Natural killer cell treated with Interleukin-12 subunit alpha and Interleukin-12 subunit beta and Interleukin-15 and Interleukin-18, amount 100 ng/mL, for 72 hours (primary cell): Measurements from ENCODE around the gene KIF13A. TPM values are rescaled to one million over a fixed set of nuclear protein-coding genes. Genes with fewer than 3 reads are reported as not detected.
A peak's percentile ranks its signal among the peaks of the same experiment; 100 is the strongest.

Experiments used
- ATAC-seq, 2 donors: fragments of 150-1000 bp; cut with Tn5 transposase in 1 of 2; sonication (Bioruptor Pico), chemical (Tn5 transposase) in 1 of 2; 2 replicates each; pipeline ENCODE4 v1.10.0; 2021
- DNase-seq: peaks from one replicate; pipeline ENCODE4 v3.0.0; 2022; ENCODE audit warnings: low spot score
- H3K27ac Mint-ChIP-seq, 2 donors: 1 replicate in 1 of 2; 2 replicates in 1 of 2; pipeline ENCODE4 v1.8.0; 2022; ENCODE audit warnings: mixed read lengths in 2 of 2, mild to moderate bottlenecking in 1 of 2, moderate library complexity in 1 of 2
- H3K27me3 Mint-ChIP-seq, 2 donors: 1 replicate in 1 of 2; 2 replicates in 1 of 2; pipeline ENCODE4 v1.8.0; 2022; ENCODE audit warnings: mixed read lengths in 2 of 2
- H3K36me3 Mint-ChIP-seq: one replicate; pipeline ENCODE4 v1.8.0; 2022; ENCODE audit warnings: mixed read lengths
- H3K4me1 Mint-ChIP-seq, 2 donors: 1 replicate in 1 of 2; 2 replicates in 1 of 2; pipeline ENCODE4 v1.8.0; 2022; ENCODE audit warnings: low read depth in 2 of 2, mixed read lengths in 2 of 2, mild to moderate bottlenecking in 1 of 2
- H3K4me3 Mint-ChIP-seq: one replicate; pipeline ENCODE4 v1.8.0; 2022; ENCODE audit warnings: mixed read lengths
- H3K9me3 Mint-ChIP-seq: 2 replicates; pipeline ENCODE4 v1.8.0; 2022; ENCODE audit warnings: mixed read lengths
- total RNA-seq, 2 donors: library from RNA; stranded (reverse); gene quantifications; one replicate each; pipeline ENCODE4 v1.2.3, GENCODE V29; 2022

KIF13A gene
- total RNA-seq, 2 donors from 2014 or later: 8.2 to 33.6 TPM

GRCh38 chr6:17907406-17908229, 79.8 kb downstream of the KIF13A start:
- H3K27me3 Mint-ChIP-seq: peaks cover 4 to 10% of the 10 kb centered on the region in 2 donors
- peaks cover 33 to 37% of the 10 kb centered on the region in 2 donors for H3K4me1 Mint-ChIP-seq
- no peaks in the 10 kb centered on the region for H3K36me3 Mint-ChIP-seq
- peaks cover 4% of the 10 kb centered on the region for H3K9me3 Mint-ChIP-seq
- ATAC-seq (peak; percentile 98 to 99), DNase-seq (peak; percentile 90)
- H3K27ac Mint-ChIP-seq: peak overlapping the region; percentile 87 to 92
- peak overlapping the region; percentile 72 for H3K4me3 Mint-ChIP-seq

GRCh38 chr6:17905611-17906592, 81.5 kb downstream of the KIF13A start:
- ATAC-seq (no peak), DNase-seq (no peak)
- peak overlapping the region; percentile 30 for H3K4me3 Mint-ChIP-seq
- peaks cover 4% of the 10 kb centered on the region for H3K9me3 Mint-ChIP-seq
- peak overlapping the region; percentile 87 to 92 for H3K27ac Mint-ChIP-seq
- H3K4me1 Mint-ChIP-seq: peaks cover 33 to 40% of the 10 kb centered on the region in 2 donors
- H3K27me3 Mint-ChIP-seq: peaks cover 4 to 14% of the 10 kb centered on the region in 2 donors
- no peaks in the 10 kb centered on the region for H3K36me3 Mint-ChIP-seq

GRCh38 chr6:17904491-17905120, 82.8 kb downstream of the KIF13A start:
- H3K36me3 Mint-ChIP-seq: no peaks in the 10 kb centered on the region
- DNase-seq (no peak), ATAC-seq (no peak)
- H3K4me3 Mint-ChIP-seq: no peak overlapping the region
- peak overlapping the region; percentile 27 to 92 for H3K27ac Mint-ChIP-seq
- H3K4me1 Mint-ChIP-seq: peaks cover 33 to 47% of the 10 kb centered on the region in 2 donors
- peaks cover 4% of the 10 kb centered on the region for H3K9me3 Mint-ChIP-seq
- H3K27me3 Mint-ChIP-seq: peaks cover 4 to 14% of the 10 kb centered on the region in 2 donors

GRCh38 chr6:17902974-17903373, 84.5 kb downstream of the KIF13A start:
- Mint-ChIP-seq H3K9me3 (peaks cover under 1% of the 10 kb centered on the region), H3K27me3 (peaks cover 4 to 17% of the 10 kb centered on the region in 2 donors), H3K27ac (peak overlapping the region in 1 of 2 donors; percentile 61), H3K4me1 (peaks cover 23 to 38% of the 10 kb centered on the region in 2 donors), H3K4me3 (no peak overlapping the region), H3K36me3 (peaks cover under 1% of the 10 kb centered on the region)
- no peak for ATAC-seq
- DNase-seq: no peak

GRCh38 chr6:17901493-17901892, 85.9 kb downstream of the KIF13A start:
- H3K9me3 Mint-ChIP-seq: peaks cover 5% of the 10 kb centered on the region
- no peak overlapping the region for H3K4me3 Mint-ChIP-seq
- ATAC-seq: no peak
- peaks cover 9 to 28% of the 10 kb centered on the region in 2 donors for H3K4me1 Mint-ChIP-seq
- H3K36me3 Mint-ChIP-seq: peaks cover 9% of the 10 kb centered on the region
- H3K27me3 Mint-ChIP-seq: peaks cover 5 to 21% of the 10 kb centered on the region in 2 donors
- no peak overlapping the region for H3K27ac Mint-ChIP-seq
- DNase-seq: no peak

- Mint-ChIP-seq H3K36me3 (peaks cover 22% of the 10 kb centered on the region), H3K27me3 (peaks cover 5 to 21% of the 10 kb centered on the region in 2 donors), H3K27ac (peak overlapping the region in 1 of 2 donors; percentile 84), H3K9me3 (peaks cover 15% of the 10 kb centered on the region), H3K4me3 (no peak overlapping the region), H3K4me1 (peaks cover 0 to 20% of the 10 kb centered on the region in 2 donors)
- ATAC-seq (peak in 1 of 2 donors; percentile 78), DNase-seq (peak; percentile 62)
Measured at GRCh38 chr6:17900011-17900410, 87.4 kb downstream of the KIF13A start.

- ATAC-seq (no peak), DNase-seq (no peak)
Measured at GRCh38 chr6:17899491-17899890, 87.9 kb downstream of the KIF13A start.

GRCh38 chr6:17897681-17898080, 89.8 kb downstream of the KIF13A start:
- DNase-seq: no peak
- Mint-ChIP-seq H3K4me3 (no peak overlapping the region), H3K36me3 (peaks cover 25% of the 10 kb centered on the region), H3K4me1 (peaks cover 0 to 17% of the 10 kb centered on the region in 2 donors), H3K9me3 (peaks cover 15% of the 10 kb centered on the region), H3K27me3 (peaks cover 2 to 11% of the 10 kb centered on the region in 2 donors), H3K27ac (peak overlapping the region in 1 of 2 donors; percentile 72)
- ATAC-seq: no peak

More at GRCh38 chr6:17899491-17899890, 87.9 kb downstream of the KIF13A start:
- peaks cover 25% of the 10 kb centered on the region for H3K36me3 Mint-ChIP-seq
- no peak overlapping the region for H3K4me3 Mint-ChIP-seq
- H3K27ac Mint-ChIP-seq: peak overlapping the region in 1 of 2 donors; percentile 84
- peaks cover 15% of the 10 kb centered on the region for H3K9me3 Mint-ChIP-seq
- H3K27me3 Mint-ChIP-seq: peaks cover 5 to 21% of the 10 kb centered on the region in 2 donors
- peaks cover 0 to 20% of the 10 kb centered on the region in 2 donors for H3K4me1 Mint-ChIP-seq

GRCh38 chr6:17894905-17895304, 92.5 kb downstream of the KIF13A start:
- Mint-ChIP-seq H3K27ac (no peak overlapping the region), H3K36me3 (peaks cover 33% of the 10 kb centered on the region), H3K27me3 (peaks cover 2 to 16% of the 10 kb centered on the region in 2 donors)

GRCh38 chr6:17894191-17894590, 93.2 kb downstream of the KIF13A start:
- no peak overlapping the region for H3K27ac Mint-ChIP-seq
- peaks cover 2 to 16% of the 10 kb centered on the region in 2 donors for H3K27me3 Mint-ChIP-seq
- peaks cover 0 to 10% of the 10 kb centered on the region in 2 donors for H3K4me1 Mint-ChIP-seq
- no peak for DNase-seq
- peaks cover 33% of the 10 kb centered on the region for H3K36me3 Mint-ChIP-seq
- no peak for ATAC-seq
- peaks cover 15% of the 10 kb centered on the region for H3K9me3 Mint-ChIP-seq
- H3K4me3 Mint-ChIP-seq: no peak overlapping the region

More at GRCh38 chr6:17894905-17895304, 92.5 kb downstream of the KIF13A start:
- no peak for ATAC-seq
- Mint-ChIP-seq H3K4me1 (peaks cover 0 to 11% of the 10 kb centered on the region in 2 donors), H3K4me3 (no peak overlapping the region), H3K9me3 (peaks cover 15% of the 10 kb centered on the region)
- no peak for DNase-seq

- H3K27ac Mint-ChIP-seq: no peak overlapping the region
- ATAC-seq (peak in 1 of 2 donors; percentile 24), DNase-seq (no peak)
- H3K27me3 Mint-ChIP-seq: peaks cover 0 to 10% of the 10 kb centered on the region in 2 donors
- peaks cover 29% of the 10 kb centered on the region for H3K36me3 Mint-ChIP-seq
- H3K9me3 Mint-ChIP-seq: peaks cover 10% of the 10 kb centered on the region
- H3K4me1 Mint-ChIP-seq: peaks cover 5 to 9% of the 10 kb centered on the region in 2 donors
- no peak overlapping the region for H3K4me3 Mint-ChIP-seq
Measured at GRCh38 chr6:17892097-17892686, 95.2 kb downstream of the KIF13A start.

- Mint-ChIP-seq H3K27me3 (peaks cover 0 to 10% of the 10 kb centered on the region in 2 donors), H3K4me1 (peaks cover 20 to 24% of the 10 kb centered on the region in 2 donors), H3K27ac (no peak overlapping the region), H3K9me3 (peaks cover 2% of the 10 kb centered on the region), H3K4me3 (no peak overlapping the region), H3K36me3 (peaks cover 14% of the 10 kb centered on the region)
- ATAC-seq (no peak), DNase-seq (no peak)
Measured at GRCh38 chr6:17890309-17890708, 97.1 kb downstream of the KIF13A start.
